HuH-7 (cell line): Measurements from ENCODE around the gene TRIM40.
"Not testable (repeated sequence)": the region's sequence is repeated elsewhere in the genome, so short reads cannot be mapped to it uniquely, and the experiment has no call there.

Experiments
- DNase-seq: peaks from one replicate; pipeline ENCODE4 v3.0.0; 2011; ENCODE audit warnings: low spot score

Gene TRIM40

DNA sequence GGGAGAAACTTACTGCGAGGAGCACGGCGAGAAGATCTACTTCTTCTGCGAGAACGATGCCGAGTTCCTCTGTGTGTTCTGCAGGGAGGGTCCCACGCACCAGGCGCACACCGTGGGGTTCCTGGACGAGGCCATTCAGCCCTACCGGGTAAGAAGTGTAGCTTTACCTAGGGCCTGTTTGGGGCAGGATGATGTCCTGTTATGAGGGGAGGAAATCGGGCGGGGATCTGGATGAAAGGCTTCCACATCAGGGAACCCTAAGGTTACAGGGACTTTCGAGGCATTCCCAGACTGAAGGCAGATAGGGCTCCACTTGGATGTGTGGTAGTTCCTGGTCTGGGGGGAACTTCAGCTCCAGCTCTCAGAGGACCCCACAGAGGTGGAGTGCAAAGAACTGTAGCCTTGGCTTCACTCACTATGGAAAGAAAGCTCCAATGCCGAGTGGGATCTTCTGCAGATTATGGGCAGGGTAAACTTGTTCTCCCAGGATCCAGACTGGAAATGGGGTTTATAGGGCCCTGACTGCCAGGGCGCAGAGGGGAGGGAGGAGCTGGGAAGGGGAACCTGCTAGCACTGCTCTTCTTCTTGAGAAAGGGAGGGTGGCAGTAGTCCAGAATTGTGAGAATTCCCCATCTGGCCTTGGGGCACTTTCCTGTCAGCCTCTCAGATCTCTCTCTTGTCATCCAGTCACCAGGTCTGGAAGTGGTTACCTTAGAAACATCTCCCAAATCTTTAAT is 28.1 kb downstream of the TRIM40 start:
- DNase-seq, result no peak

- no peak for DNase-seq
Observed at GRCh38 chr6:30164714-30165113, 28.8 kb downstream of the TRIM40 start.

DNA sequence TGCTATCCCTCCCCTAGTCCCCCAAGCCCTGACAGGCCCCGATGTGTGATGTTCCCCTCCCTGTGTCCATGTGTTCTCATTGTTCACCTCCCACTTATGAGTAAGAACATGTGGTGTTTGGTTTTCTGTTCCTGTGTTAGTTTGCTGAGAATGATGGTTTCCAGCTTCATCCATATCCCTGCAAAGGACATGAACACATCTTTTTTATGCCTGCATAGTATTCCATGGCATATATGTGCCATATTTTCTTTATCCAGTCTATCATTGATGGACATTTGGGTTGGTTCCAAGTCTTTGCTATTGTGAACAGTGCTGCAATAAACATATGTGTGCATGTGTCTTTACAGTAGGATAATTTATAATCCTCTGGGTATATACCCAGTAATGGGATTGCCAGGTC is 29.3 kb downstream of the TRIM40 start:
- not testable (repeated sequence) for DNase-seq

DNA sequence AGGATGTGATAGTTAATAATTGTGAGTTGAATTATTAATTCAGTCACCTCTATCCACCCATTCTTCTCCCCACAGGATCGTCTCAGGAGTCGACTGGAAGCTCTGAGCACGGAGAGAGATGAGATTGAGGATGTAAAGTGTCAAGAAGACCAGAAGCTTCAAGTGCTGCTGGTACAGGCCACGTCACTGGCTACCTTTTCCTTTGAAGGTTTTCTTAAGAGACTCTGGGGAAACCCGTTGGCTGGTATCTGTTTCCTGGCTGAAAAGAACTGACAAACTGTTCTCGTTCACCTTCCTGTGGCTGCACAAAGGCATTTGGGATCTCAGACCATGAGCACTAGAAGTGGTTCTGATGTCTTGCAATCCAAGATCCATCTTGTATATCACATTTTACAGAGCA is 31.2 kb downstream of the TRIM40 start:
- DNase-seq, result no peak

- DNase-seq, result no peak
Observed at GRCh38 chr6:30168741-30169140, 32.8 kb downstream of the TRIM40 start.

- peak; percentile 62 for DNase-seq
Observed at GRCh38 chr6:30169658-30170614, 34.0 kb downstream of the TRIM40 start.

DNA sequence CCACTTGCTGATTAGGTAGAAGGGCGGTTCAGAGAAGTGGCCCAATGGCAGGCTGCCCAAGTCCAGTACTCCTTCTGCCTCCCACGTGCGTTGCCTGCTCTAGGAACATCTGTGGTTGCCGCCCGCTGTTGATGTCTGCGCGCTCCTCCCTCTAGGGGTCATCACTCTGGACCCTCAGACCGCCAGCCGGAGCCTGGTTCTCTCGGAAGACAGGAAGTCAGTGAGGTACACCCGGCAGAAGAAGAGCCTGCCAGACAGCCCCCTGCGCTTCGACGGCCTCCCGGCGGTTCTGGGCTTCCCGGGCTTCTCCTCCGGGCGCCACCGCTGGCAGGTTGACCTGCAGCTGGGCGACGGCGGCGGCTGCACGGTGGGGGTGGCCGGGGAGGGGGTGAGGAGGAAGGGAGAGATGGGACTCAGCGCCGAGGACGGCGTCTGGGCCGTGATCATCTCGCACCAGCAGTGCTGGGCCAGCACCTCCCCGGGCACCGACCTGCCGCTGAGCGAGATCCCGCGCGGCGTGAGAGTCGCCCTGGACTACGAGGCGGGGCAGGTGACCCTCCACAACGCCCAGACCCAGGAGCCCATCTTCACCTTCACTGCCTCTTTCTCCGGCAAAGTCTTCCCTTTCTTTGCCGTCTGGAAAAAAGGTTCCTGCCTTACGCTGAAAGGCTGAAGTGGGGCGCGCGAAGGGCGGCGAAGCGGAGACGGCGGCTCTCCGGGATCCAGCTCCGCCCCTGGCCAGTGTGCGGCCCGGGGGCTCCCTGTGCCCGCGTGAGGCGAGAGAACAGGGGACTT is 35.9 kb downstream of the TRIM40 start:
- no peak for DNase-seq

GRCh38 chr6:30172681-30173080 is 36.7 kb downstream of the TRIM40 start:
- DNase-seq, result no peak

DNA sequence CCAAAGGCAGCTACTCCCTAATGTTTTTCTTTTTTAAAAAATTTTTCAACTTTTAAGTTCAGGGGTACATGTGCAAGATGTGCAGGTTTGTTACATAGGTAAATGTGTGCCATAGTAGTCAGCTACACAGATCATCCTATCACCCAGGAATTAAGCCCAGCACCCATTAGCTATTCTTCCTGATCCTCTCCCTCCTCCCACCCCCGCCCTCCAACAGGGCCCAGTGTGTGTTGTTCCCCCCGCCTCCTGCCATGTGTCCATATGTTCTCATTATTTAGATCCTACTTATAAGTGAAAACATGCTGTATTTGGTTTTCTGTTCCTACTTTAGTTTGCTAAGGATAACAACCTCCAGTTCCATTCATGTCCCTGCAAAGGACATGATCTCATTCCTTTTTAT is 39.8 kb downstream of the TRIM40 start:
- no peak for DNase-seq

DNA sequence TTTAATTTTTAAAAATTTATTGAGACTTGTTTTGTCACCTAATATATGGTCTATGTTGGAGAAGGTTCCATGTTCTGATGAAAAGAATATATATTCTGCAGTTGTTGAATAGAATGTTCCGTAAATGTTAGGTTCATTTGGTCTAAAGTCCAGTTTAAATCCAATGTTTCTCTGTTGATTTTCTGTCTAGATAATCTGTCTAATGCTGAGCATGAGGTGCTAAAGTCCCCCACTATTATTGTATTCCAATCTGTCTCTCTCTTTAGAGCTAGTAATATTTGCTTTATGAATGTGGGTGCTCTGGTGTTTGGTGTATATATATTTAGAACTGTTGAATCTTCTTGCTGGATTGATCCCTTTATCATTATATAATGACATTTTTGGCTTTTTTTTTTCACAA is 42.9 kb downstream of the TRIM40 start:
- DNase-seq, result no peak

GRCh38 chr6:30180145-30180544 is 44.2 kb downstream of the TRIM40 start:
- no peak for DNase-seq

GRCh38 chr6:30184417-30185031 is 48.6 kb downstream of the TRIM40 start:
- no peak for DNase-seq

GRCh38 chr6:30185846-30186484 is 50.0 kb downstream of the TRIM40 start:
- no peak for DNase-seq

- no peak for DNase-seq
Observed at GRCh38 chr6:30188541-30188940, 52.6 kb downstream of the TRIM40 start.

- no peak for DNase-seq
Observed at GRCh38 chr6:30192076-30192475, 56.1 kb downstream of the TRIM40 start.

DNA sequence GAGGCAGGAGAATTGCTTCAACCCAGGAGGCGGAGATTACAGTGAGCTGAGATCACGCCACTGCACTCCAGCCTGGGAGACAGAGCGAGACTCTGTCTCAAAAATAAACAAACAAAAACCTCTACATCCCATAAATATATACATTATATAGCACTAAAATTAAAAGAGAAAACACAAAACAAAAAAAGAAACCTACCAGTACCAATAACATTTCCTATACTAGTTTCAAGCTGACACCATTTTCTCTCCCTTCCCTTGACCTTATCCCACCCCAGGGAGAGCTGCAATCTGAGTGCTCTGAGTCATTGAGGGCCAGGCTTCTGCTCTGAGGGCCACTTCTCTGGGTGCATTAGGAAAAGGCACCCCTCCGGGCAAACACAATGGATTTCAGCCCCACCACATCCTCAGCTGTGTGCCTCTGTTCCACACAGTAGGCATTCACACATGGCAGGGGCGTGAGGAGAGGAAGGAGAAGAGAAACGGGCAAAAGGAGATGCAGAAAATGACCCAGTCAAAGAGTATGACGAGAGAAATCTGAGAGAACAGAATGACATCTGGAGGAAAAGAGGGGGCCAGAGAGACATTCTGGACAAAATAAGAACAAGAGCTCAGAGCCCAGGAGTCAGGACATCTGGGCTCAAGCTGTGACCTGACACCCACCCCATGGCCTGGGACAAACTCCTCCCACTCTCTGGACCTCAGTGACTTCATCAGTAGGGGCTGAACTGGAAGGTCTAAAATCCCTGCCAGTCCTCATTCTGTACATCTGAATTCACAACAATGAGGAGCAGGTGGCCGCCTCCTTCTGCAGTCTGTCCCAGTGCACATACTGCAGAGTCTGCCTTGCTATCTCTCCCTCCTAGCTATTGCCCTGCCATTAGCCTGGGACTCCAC is 59.1 kb downstream of the TRIM40 start:
- no peak for DNase-seq

DNA sequence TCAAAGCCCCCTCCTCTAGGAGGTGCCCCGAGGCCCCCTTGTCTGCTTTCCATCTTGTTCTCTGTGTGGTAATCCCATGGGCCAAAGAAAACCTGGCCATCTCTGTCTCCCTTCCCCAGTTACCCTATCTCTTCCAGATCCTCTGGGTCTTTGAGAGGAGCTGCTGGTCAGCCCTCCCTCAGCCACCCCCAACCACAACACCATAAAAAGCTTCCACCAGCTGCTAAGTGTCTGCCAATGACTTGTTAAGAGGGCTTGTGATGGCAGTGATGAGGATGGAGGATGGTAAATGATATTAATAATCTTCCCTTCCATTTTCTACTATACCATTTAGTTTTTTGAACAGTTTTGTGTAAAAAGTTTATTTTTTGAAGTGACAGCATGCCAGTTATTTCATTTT is 60.0 kb downstream of the TRIM40 start:
- DNase-seq, result no peak

GRCh38 chr6:30196376-30196775 is 60.4 kb downstream of the TRIM40 start:
- no peak for DNase-seq
